Muscle of leg (tissue), 16 donors: ENCODE results near the gene SYT10. TPM values are rescaled to one million over a fixed set of nuclear protein-coding genes. Genes with fewer than 3 reads are reported as not detected.

Source experiments
- DNase-seq: peaks from one replicate; pipeline ENCODE4 v3.0.0; 2013
- H3K27ac ChIP-seq: one replicate; pipeline ENCODE4 v1.5.1; 2013; ENCODE audit warnings: mild to moderate bottlenecking, low read length, control low read depth
- H3K27me3 ChIP-seq: one replicate; pipeline ENCODE4 v1.6.1; 2013; ENCODE audit warnings: low read length; ENCODE audit not compliant: control insufficient read depth, insufficient read depth
- H3K36me3 ChIP-seq: one replicate; pipeline ENCODE4 v1.6.1; 2013; ENCODE audit warnings: low read length; ENCODE audit not compliant: control insufficient read depth, insufficient read depth
- H3K4me1 ChIP-seq: one replicate; pipeline ENCODE4 v1.6.1; 2013; ENCODE audit warnings: low read length; ENCODE audit not compliant: control insufficient read depth, insufficient read depth
- H3K4me3 ChIP-seq: one replicate; pipeline ENCODE4 v1.5.1; 2013; ENCODE audit warnings: low read length, control low read depth
- H3K9me3 ChIP-seq: replicated peaks from 2 replicates; pipeline ENCODE4 v1.6.1; 2013; ENCODE audit warnings: low read depth, low read length; ENCODE audit not compliant: control insufficient read depth
- WGBS: methylation state at CpG from one replicate; pipeline ENCODE4 v1.1.5; 2013; ENCODE audit warnings: missing lambda C conversion rate; ENCODE audit not compliant: insufficient coverage; 5-methylcytosine and 5-hydroxymethylcytosine counted together
- long read RNA-seq, 11 donors: transcript quantifications; one replicate each; lab custom pipeline, GENCODE V29; 2026
- polyA plus RNA-seq, 8 donors: library from polyadenylated mRNA; unstranded; fragments of 120-200 nt; gene quantifications; one replicate each; pipeline versions ENCODE4 v1.2.1 to v1.2.3, GENCODE V29; 2013; ENCODE audit warnings: inconsistent platforms in 1 of 8, low replicate concordance in 1 of 8; ENCODE audit not compliant: insufficient read length in 8 of 8, insufficient read depth in 1 of 8
- total RNA-seq: library from RNA; stranded (reverse); fragments of 120-200 nt; gene quantifications from one replicate; pipeline ENCODE4 v1.2.4, GENCODE V29; 2013

SYT10 gene, protein sequence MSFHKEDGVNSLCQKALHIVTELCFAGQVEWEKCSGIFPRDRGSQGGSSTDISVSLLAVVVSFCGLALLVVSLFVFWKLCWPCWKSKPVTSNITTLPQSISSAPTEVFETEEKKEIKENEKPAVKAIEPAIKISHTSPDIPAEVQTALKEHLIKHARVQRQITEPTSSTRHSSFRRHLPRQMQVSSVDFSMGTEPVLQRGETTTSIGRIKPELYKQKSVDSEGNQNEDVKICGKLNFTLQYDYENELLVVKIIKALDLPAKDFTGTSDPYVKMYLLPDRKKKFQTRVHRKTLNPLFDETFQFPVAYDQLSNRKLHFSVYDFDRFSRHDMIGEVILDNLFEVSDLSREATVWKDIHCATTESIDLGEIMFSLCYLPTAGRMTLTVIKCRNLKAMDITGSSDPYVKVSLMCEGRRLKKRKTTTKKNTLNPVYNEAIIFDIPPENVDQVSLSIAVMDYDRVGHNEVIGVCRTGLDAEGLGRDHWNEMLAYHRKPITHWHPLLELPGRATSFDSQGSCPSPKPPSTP
- total RNA-seq: 0.09 TPM
- polyA plus RNA-seq: under 1 TPM in 6 of 8 donors, not detected in 2; 0.04 to 0.52 (median 0.09) TPM
- long read RNA-seq, donor 1: 0 reads
- long read RNA-seq, donor 2: 0 reads
- long read RNA-seq, donor 3: 0 reads
- long read RNA-seq, donor 4: 0 reads
- long read RNA-seq, donor 5: 0 reads
- long read RNA-seq, donor 6: 0 reads
- long read RNA-seq, donor 7: 0 reads
- long read RNA-seq, donor 8: 0 reads
- long read RNA-seq, donor 9: 0 reads
- long read RNA-seq, donor 10: 0 reads
- long read RNA-seq, donor 11: 0 reads

DNA sequence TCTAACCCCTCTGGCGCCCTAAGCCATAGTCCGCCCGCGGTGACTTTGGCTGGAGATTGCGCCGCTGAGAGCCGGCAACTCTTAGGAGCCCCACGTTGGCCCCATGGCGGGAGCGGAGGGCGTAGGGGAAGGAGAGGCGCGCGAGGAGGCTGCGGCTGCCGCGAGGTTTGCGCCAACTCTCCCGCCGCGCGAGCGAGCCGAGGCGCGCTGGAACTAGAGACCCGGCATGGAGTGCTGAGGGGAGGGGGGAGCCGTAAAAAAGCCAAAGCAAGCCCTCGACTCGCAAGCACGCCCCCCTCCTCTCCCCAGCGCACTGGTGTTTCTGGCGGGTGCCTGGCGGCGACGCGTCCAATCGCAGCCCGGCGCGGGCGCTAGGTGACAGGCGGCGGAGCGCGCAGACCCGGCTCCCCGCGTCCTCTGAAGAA, at the start of gene SYT10:
SYT10 (minus strand) TSS at position 233 of the 425 bp plus-strand sequence. CDS start 297 bp downstream, outside the sequence.
- peak within 1 kb of the TSS; percentile 53 for H3K4me3 ChIP-seq

DNA sequence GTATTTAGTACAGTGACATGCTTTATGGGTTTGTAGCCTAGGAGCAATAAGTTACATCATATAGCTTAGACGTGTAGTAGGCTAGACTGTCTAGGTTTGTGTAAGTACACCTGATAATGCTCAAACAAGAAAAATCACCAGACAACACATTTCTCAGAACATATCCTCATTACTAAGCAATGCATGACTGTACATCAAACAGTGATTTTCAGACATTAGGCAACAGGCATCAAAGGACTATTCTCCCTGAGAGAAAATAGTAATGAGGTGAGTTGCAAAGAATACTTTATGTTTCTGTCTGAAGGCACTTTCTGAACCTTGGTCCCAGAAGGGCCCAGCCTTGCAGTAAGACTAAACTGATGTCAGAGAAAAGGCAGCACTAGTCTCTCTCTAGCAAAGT, 48.4 kb upstream of the SYT10 start:
- Histone ChIP-seq H3K4me1 (no peaks in the 10 kb centered on the region), H3K4me3 (no peak overlapping the region), H3K9me3 (peaks cover 12% of the 10 kb centered on the region), H3K27me3 (no peaks in the 10 kb centered on the region), H3K27ac (no peak overlapping the region), H3K36me3 (no peaks in the 10 kb centered on the region)
- no peak for DNase-seq
- WGBS: no CpG with 5 or more reads among the region's 1 CpG

More for the DNA sequence above, at the start of gene SYT10:
- no peaks in the 10 kb centered on the region for H3K9me3 ChIP-seq
- WGBS: under 1% methylated on average over 30 of the region's 49 CpGs
- peaks cover 10% of the 10 kb centered on the region for H3K4me1 ChIP-seq
- peak; percentile 24 for DNase-seq
- no peaks in the 10 kb centered on the region for H3K36me3 ChIP-seq
- no peak within 1 kb of the TSS for H3K27ac ChIP-seq
- H3K27me3 ChIP-seq: peaks cover 26% of the 10 kb centered on the region

DNA sequence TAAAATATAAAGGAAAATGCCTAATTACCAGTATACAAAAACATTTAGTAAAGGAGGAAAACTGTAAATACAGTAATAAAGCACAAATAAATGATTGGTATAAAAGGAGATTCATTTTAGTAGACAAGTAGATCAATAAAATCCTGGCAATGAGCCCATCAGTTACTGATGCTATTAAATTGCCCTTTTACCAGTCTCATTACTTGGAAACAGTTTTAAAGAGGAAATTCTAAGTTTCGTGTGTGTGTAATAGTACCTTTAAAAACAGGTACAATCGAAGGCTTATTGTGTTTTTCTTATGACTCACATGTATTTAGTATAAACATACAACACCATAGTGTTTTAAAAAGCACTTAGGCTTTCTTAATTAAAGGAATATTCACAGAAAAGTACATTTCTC, 46.4 kb upstream of the SYT10 start:
- WGBS: no CpG with 5 or more reads among the region's 2 CpGs

DNA sequence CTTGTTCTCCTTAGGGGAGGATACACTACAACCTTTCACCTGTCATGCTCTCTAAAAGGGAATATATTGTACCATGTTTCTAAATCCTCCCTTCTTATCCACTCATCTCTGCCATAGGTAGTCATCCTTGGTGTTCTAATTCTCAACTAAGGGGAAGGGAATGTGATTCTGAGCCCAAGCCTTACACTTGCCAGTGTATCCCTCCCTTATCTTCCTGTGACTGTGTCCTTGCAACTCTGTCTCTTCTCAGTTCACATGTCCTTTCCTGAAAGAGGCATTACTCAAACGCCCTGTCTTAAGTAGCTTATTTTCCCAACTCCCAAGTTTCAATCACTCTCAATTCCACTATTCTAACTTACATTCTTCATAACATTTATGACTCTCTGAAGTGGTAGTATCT, 44.5 kb upstream of the SYT10 start:
- Histone ChIP-seq H3K9me3 (no peaks in the 10 kb centered on the region), H3K4me3 (no peak overlapping the region), H3K4me1 (no peaks in the 10 kb centered on the region), H3K27ac (no peak overlapping the region), H3K27me3 (no peaks in the 10 kb centered on the region), H3K36me3 (no peaks in the 10 kb centered on the region)
- no peak for DNase-seq
- 100% methylated on average over 1 of the region's 1 CpG for WGBS

More for the DNA sequence above, 46.4 kb upstream of the SYT10 start:
- Histone ChIP-seq H3K4me1 (no peaks in the 10 kb centered on the region), H3K9me3 (peaks cover 6% of the 10 kb centered on the region), H3K27ac (no peak overlapping the region), H3K4me3 (no peak overlapping the region), H3K36me3 (no peaks in the 10 kb centered on the region), H3K27me3 (no peaks in the 10 kb centered on the region)
- no peak for DNase-seq

DNA sequence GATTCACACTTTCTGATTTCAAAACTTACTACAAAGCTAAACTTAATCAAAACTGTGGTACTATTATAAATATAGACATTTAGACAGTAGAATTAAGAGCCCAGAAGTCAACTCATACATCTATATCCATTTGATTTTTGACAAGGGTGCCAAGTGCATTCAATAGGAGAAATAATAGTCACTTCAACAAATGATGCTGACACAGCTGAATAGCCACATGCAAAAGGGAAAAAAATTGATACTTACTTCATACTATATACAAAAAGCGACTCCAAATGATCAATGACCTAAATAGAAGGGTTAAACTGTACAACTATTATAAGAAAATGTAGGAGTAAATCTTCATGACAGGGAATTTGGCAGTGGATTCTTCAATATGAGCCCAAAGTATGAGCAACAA, 40.7 kb upstream of the SYT10 start:
- no peaks in the 10 kb centered on the region for H3K36me3 ChIP-seq
- WGBS: no CpG with 5 or more reads among the region's 1 CpG

DNA sequence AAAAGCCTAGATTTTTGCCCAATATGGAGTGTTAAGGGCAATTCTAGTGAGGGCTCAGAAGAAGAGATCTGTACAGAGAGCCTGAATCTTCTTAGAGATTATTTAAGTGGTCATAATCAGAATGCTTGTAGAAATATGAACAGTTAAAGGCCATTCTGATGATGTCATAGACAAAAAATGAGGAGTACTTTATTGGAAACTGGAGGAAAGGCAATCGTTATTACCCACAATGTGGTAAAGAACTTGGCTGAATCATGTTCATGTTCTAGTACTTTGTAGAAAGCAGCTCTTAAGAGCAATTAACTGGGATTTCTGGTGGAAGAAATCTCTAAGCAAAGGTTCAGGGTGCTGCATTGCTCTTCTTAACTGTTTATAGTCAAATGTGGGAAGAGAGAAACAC, 36.4 kb upstream of the SYT10 start:
- H3K27ac ChIP-seq: no peak overlapping the region
- H3K36me3 ChIP-seq: no peaks in the 10 kb centered on the region
- WGBS: 40% methylated on average over 1 of the region's 1 CpG
- DNase-seq: no peak
- H3K4me3 ChIP-seq: no peak overlapping the region
- H3K27me3 ChIP-seq: no peaks in the 10 kb centered on the region
- H3K4me1 ChIP-seq: no peaks in the 10 kb centered on the region
- H3K9me3 ChIP-seq: peaks cover 6% of the 10 kb centered on the region

More for the DNA sequence above, 40.7 kb upstream of the SYT10 start:
- DNase-seq: no peak
- Histone ChIP-seq H3K27me3 (no peaks in the 10 kb centered on the region), H3K27ac (no peak overlapping the region), H3K4me1 (no peaks in the 10 kb centered on the region), H3K4me3 (no peak overlapping the region), H3K9me3 (peaks cover 6% of the 10 kb centered on the region)

DNA sequence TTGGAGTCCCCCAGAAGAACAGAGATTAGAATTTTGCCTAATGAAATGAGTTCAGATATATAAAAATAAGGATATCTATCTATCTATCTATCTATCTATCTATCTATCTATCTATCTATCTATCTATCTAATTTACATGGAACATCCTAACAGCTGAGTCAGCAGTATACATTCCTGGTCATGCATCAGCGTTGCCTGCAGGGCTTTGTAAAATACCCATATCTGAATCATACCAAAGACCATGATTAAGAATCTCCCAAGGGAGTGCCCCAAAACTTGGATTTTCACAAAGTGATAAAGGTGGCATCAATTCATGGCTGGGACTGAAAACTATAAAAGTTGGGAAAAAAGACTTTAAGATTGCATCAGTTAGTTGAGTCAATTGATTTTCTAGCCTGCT, 32.7 kb upstream of the SYT10 start:
- H3K4me1 ChIP-seq: no peaks in the 10 kb centered on the region
- no peaks in the 10 kb centered on the region for H3K36me3 ChIP-seq
- H3K27ac ChIP-seq: no peak overlapping the region
- no peaks in the 10 kb centered on the region for H3K27me3 ChIP-seq
- H3K4me3 ChIP-seq: no peak overlapping the region
- WGBS: no CpG with 5 or more reads among the region's 1 CpG
- H3K9me3 ChIP-seq: peaks cover 6% of the 10 kb centered on the region
- no peak for DNase-seq

DNA sequence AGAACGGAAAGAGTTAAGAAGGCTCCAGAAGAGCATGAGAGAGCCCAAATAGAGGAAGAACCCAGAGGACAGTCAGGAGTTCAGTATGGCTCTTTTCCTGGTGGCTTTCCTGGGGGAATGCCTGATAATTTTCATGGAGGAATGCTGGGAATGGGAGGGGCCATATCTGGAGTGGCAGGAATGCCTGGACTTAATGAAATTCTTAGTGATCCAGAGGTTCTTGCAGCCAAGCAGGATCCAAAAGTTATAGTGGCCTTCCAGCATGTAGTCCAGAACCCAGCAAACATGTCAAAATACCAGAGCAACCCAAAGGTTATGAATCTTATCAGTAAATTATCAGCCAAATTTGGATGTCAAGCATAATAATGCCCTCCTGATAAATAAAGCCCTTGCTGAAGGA, 15.5 kb upstream of the SYT10 start:
- no peaks in the 10 kb centered on the region for H3K4me1 ChIP-seq
- WGBS: 94% methylated on average over 1 of the region's 1 CpG
- H3K4me3 ChIP-seq: no peak overlapping the region

DNA sequence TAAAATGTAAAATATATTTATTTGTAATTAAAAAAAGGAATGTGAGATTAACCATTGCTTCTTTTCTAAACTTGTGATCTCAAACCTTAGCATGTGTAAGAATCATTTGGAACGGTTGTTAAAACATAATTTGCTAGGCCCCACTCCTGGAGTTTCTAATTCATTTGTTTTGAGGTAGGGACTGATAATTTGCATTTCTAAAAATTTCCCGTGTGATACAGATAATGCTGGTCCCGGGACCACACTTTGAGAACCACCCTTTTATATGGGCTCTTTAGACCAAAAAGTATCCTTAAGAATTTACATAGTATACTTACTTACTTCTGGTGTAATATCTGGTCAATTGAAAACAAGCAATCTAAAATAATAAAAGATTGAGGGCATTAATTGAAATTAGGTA, 10.9 kb upstream of the SYT10 start:
- WGBS: no CpG with 5 or more reads among the region's 3 CpGs
- DNase-seq: no peak
- H3K27ac ChIP-seq: no peak overlapping the region
- H3K4me1 ChIP-seq: no peaks in the 10 kb centered on the region
- H3K27me3 ChIP-seq: no peaks in the 10 kb centered on the region
- no peaks in the 10 kb centered on the region for H3K36me3 ChIP-seq
- H3K9me3 ChIP-seq: no peaks in the 10 kb centered on the region
- no peak overlapping the region for H3K4me3 ChIP-seq

More for the DNA sequence above, 15.5 kb upstream of the SYT10 start:
- Histone ChIP-seq H3K27ac (no peak overlapping the region), H3K9me3 (no peaks in the 10 kb centered on the region), H3K27me3 (no peaks in the 10 kb centered on the region), H3K36me3 (no peaks in the 10 kb centered on the region)
- no peak for DNase-seq

DNA sequence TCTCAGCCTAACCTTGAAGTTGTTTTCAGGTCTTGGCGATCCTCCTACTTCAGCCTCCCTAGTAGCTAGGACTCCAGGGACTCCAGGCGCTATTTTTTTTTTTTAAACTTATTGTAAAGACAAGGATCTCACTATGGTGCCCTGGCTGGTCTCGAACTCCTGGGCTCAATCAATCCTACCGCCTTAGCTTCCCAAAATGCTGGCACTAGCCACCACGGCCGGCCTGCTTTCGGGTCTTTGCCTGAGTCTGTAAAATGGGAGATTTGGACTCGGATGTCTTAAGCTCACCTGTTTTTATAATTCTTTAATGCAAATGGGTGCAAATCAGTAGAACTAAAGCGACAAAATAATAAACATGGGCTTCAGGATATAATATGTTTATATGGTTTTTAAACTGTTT, 858 bp upstream of the SYT10 start:
- peaks cover 10% of the 10 kb centered on the region for H3K4me1 ChIP-seq
- WGBS: 86% methylated on average over 2 of the region's 9 CpGs
- no peak for DNase-seq
- H3K27me3 ChIP-seq: peaks cover 26% of the 10 kb centered on the region
- no peaks in the 10 kb centered on the region for H3K36me3 ChIP-seq
- H3K4me3 ChIP-seq: no peak overlapping the region
- H3K9me3 ChIP-seq: no peaks in the 10 kb centered on the region
- H3K27ac ChIP-seq: no peak overlapping the region
